A673 (cell line): ENCODE measurements around the gene GRIN3B. TPM values are rescaled to one million over a fixed set of nuclear protein-coding genes. Genes with fewer than 3 reads are reported as not detected.

Source experiments
- BruUV-seq: library from RNA; stranded (reverse); fragments of 400-500 nt; replicated peaks from 2 replicates; lab custom pipeline; 2021; lab: Mats Ljungman, UMichigan
- CTCF ChIA-PET: fragments of 300-600 bp; sonication (Branson Sonifier 250); formaldehyde crosslinking; loops from one replicate; lab custom pipeline; 2022; ENCODE audit warnings: antibody characterized with exemption; lab: Charles Lee
- POLR2A ChIA-PET: fragments of 300-600 bp; sonication (Branson Sonifier 250); formaldehyde crosslinking; loops from one replicate; lab custom pipeline; 2022; ENCODE audit warnings: antibody characterized with exemption; ENCODE audit not compliant: low non-redundant PET; lab: Charles Lee
- DNase-seq: peaks from one replicate; pipeline ENCODE4 v3.0.0-alpha.2; 2015; ENCODE audit warnings: low spot score
- H3K27ac ChIP-seq: fragments of 200-600 bp; sonication (generic); 2 replicates; pipeline ENCODE4 v1.5.1; 2016; ENCODE audit warnings: mixed run types, low read depth, mild to moderate bottlenecking, mixed read lengths, antibody characterized with exemption, low read length; ENCODE audit not compliant: poor library complexity, severe bottlenecking
- H3K27me3 ChIP-seq: fragments of 200-600 bp; sonication (generic); replicated peaks from 2 replicates; pipeline ENCODE4 v1.6.1; 2017; ENCODE audit warnings: mixed run types, low read depth, mild to moderate bottlenecking, mixed read lengths, antibody characterized with exemption, low read length; ENCODE audit not compliant: insufficient read depth, poor library complexity
- H3K36me3 ChIP-seq: fragments of 200-600 bp; sonication (generic); 2 replicates; pipeline ENCODE4 v1.6.1; 2016; ENCODE audit warnings: mixed run types, mild to moderate bottlenecking, mixed read lengths, antibody characterized with exemption, low read length; ENCODE audit not compliant: insufficient read depth, poor library complexity, severe bottlenecking
- H3K4me1 ChIP-seq: fragments of 200-600 bp; sonication (generic); 2 replicates; pipeline ENCODE4 v1.6.1; 2017; ENCODE audit warnings: mixed run types, mild to moderate bottlenecking, mixed read lengths, antibody characterized with exemption, low read length; ENCODE audit not compliant: insufficient read depth, poor library complexity, severe bottlenecking
- H3K4me3 ChIP-seq: fragments of 200-600 bp; sonication (generic); 2 replicates; pipeline ENCODE4 v1.5.1; 2016; ENCODE audit warnings: low read depth, mixed run types, mild to moderate bottlenecking, mixed read lengths, low read length; ENCODE audit not compliant: poor library complexity, severe bottlenecking
- H3K9me3 ChIP-seq: fragments of 200-600 bp; sonication (generic); 2 replicates; pipeline ENCODE4 v1.6.1; 2016; ENCODE audit warnings: mixed run types, low read depth, mild to moderate bottlenecking, mixed read lengths, antibody characterized with exemption, low read length; ENCODE audit not compliant: poor library complexity, severe bottlenecking
- CTCF ChIP-seq: fragments of 300-800, 200-600 bp; sonication (generic); conservative IDR thresholded peaks from 2 replicates; pipeline ENCODE4 v1.5.1; 2017; ENCODE audit warnings: low read depth, mild to moderate bottlenecking, antibody characterized with exemption, low read length, moderate library complexity, mixed read lengths
- EZH2 ChIP-seq: fragments of 200-600 bp; sonication (generic); IDR thresholded peaks from 2 replicates; pipeline ENCODE4 v1.6.1; 2017; ENCODE audit warnings: borderline replicate concordance, low read depth, mild to moderate bottlenecking, mixed read lengths, antibody characterized with exemption, low read length; ENCODE audit not compliant: poor library complexity, severe bottlenecking
- intact Hi-C: fragments of 100-400 bp; cut with micrococcal nuclease; formaldehyde crosslinking; loops from one replicate; pipeline ENCODE4 v1.10.0; 2022; ENCODE audit not compliant: unreplicated experiment
- total RNA-seq: library from RNA; stranded (reverse); gene quantifications from 2 replicates; pipeline ENCODE4 v1.2.3, GENCODE V29; 2021

GRIN3B gene
- total RNA-seq, 1 experiment from 2014 or later: not detected

DNA sequence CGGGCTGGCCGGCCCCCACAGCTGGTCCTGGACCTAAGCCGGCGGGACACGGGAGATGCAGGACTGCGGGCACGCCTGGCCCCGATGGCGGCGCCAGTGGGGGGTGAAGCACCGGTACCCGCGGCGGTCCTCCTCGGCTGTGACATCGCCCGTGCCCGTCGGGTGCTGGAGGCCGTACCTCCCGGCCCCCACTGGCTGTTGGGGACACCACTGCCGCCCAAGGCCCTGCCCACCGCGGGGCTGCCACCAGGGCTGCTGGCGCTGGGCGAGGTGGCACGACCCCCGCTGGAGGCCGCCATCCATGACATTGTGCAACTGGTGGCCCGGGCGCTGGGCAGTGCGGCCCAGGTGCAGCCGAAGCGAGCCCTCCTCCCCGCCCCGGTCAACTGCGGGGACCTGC lies 3.1 kb downstream of the GRIN3B start:
- Histone ChIP-seq H3K27ac (no peak overlapping the region), H3K27me3 (peaks cover 27% of the 10 kb centered on the region), H3K9me3 (no peaks in the 10 kb centered on the region), H3K4me1 (peaks cover 10% of the 10 kb centered on the region), H3K4me3 (no peak overlapping the region), H3K36me3 (peaks cover under 1% of the 10 kb centered on the region)
- CTCF ChIA-PET: interaction anchor here (0.6 kb wide), 1 partner anchor 264 kb away, joined by 6 read pairs; no protein-coding TSS in a partner anchor
- POLR2A ChIA-PET: no interaction called here
- BruUV-seq: no TSS peak
- no peak for DNase-seq
- no peak for TF ChIP-seq CTCF
- TF ChIP-seq EZH2: no peak
- intact Hi-C loops: no loop called here

GRCh38 chr19:1004204-1004802 lies 4.1 kb downstream of the GRIN3B start:
- intact Hi-C loops: no loop called here
- H3K36me3 ChIP-seq: peaks cover 6% of the 10 kb centered on the region
- no peak overlapping the region for H3K4me3 ChIP-seq
- POLR2A ChIA-PET: no interaction called here
- BruUV-seq: no TSS peak
- H3K27ac ChIP-seq: no peak overlapping the region
- H3K9me3 ChIP-seq: no peaks in the 10 kb centered on the region
- H3K27me3 ChIP-seq: peaks cover 18% of the 10 kb centered on the region
- no peak for TF ChIP-seq CTCF
- no peak for DNase-seq
- H3K4me1 ChIP-seq: peaks cover 13% of the 10 kb centered on the region
- CTCF ChIA-PET: interaction anchor here (0.6 kb wide), 1 partner anchor 82 kb away, joined by 4 read pairs; no protein-coding TSS in a partner anchor

- no TSS peak for BruUV-seq
- H3K27ac ChIP-seq: no peak overlapping the region
- POLR2A ChIA-PET: no interaction called here
- no peak for DNase-seq
- TF ChIP-seq CTCF (no peak), EZH2 (no peak)
- no peak overlapping the region for H3K4me3 ChIP-seq
- intact Hi-C loops: no loop called here
- CTCF ChIA-PET: no interaction called here
- peaks cover 20% of the 10 kb centered on the region for H3K4me1 ChIP-seq
- peaks cover 10% of the 10 kb centered on the region for H3K36me3 ChIP-seq
- H3K9me3 ChIP-seq: no peaks in the 10 kb centered on the region
- peaks cover 11% of the 10 kb centered on the region for H3K27me3 ChIP-seq
These were observed 4.8 kb downstream of the GRIN3B start for GRCh38 chr19:1004803-1005664.
